Esophagus muscularis mucosa (tissue), 4 donors: Measurements from ENCODE around the gene MORN5.

ENCODE experiments used
- CTCF ChIP-seq, 3 experiments: fragments of 200-600 bp in 2 of 3; fragments of 450-650 bp in 1 of 3; sonication (generic) in 2 of 3; IDR thresholded peaks; one replicate each; pipeline ENCODE4 v1.5.1; 2017 to 2019; ENCODE audit warnings: antibody characterized with exemption in 3 of 3, mild to moderate bottlenecking in 2 of 3, moderate library complexity in 1 of 3
- EP300 ChIP-seq: sonication (generic); formaldehyde crosslinking; IDR thresholded peaks from one replicate; pipeline ENCODE4 v1.6.1; 2017; ENCODE audit warnings: antibody characterized with exemption
- POLR2A ChIP-seq: fragments of 450-650 bp; IDR thresholded peaks from one replicate; pipeline ENCODE4 v1.6.1; 2017; ENCODE audit warnings: antibody characterized with exemption, moderate library complexity, mild to moderate bottlenecking, low read depth
- POLR2AphosphoS5 ChIP-seq, 2 donors: sonication (generic); formaldehyde crosslinking; IDR thresholded peaks; one replicate each; pipeline ENCODE4 v1.6.1; 2017; ENCODE audit warnings: antibody characterized with exemption in 2 of 2

GRCh38 chr9:122180633-122181032 is 20.9 kb downstream of the MORN5 start:
- TF ChIP-seq CTCF (IDR thresholded peaks at IDR 0.05) (no peak), POLR2AphosphoS5 (IDR thresholded peaks at IDR 0.05) (no peak), POLR2A (no peak), EP300 (no peak)
